ENCODE measurements around the gene YPEL2. TPM values are rescaled to one million over a fixed set of nuclear protein-coding genes. Genes with fewer than 3 reads are reported as not detected.

The YPEL2 gene
- total and polyA plus RNA-seq, 2 of the 13 experiments (the other 11 are each of a cell fraction or from before 2014, with no cell fraction given), result 8.5 to 21.1 TPM

GRCh38 chr17:59311051-59311468 lies 20.4 kb upstream of the YPEL2 start (continued):
- no peak for TF ChIP-seq ZFP91 (CRISPR knock-in tag; IDR thresholded peaks at IDR 0.05; ENCODE audit: borderline replicate concordance)
- no peak for TF ChIP-seq ZNF512 (CRISPR knock-in tag; IDR thresholded peaks at IDR 0.05)
- no peak for TF ChIP-seq ZNF547 (CRISPR knock-in tag; IDR thresholded peaks at IDR 0.05)
- no peak for TF ChIP-seq MXD3 (CRISPR knock-in tag; IDR thresholded peaks at IDR 0.05)
- no peak for TF ChIP-seq CSRNP1 (CRISPR knock-in tag; IDR thresholded peaks at IDR 0.05)
- TF ChIP-seq TAF15 (IDR thresholded peaks at IDR 0.05; ENCODE audit: low read depth, low read length, poor library complexity, severe bottlenecking), result no peak
- no peak for TF ChIP-seq GABPA (IDR thresholded peaks at IDR 0.05; ENCODE audit: low read depth, low read length)
- TF ChIP-seq GABPA (CRISPR knock-in tag; IDR thresholded peaks at IDR 0.05; ENCODE audit: low read depth), result no peak
- no peak for TF ChIP-seq SOX6 (IDR thresholded peaks at IDR 0.05)
- 0 out of 2 replicates have a peak, but pooled peaks have one; percentile 16 for TF ChIP-seq SOX6 (CRISPR knock-in tag; IDR thresholded peaks at IDR 0.05)
- TF ChIP-seq IRF9 (CRISPR knock-in tag; IDR thresholded peaks at IDR 0.05; ENCODE audit: borderline replicate concordance), result no peak
- TF ChIP-seq ZNF101 (CRISPR knock-in tag; IDR thresholded peaks at IDR 0.05; ENCODE audit: borderline replicate concordance, low read depth), result 0 out of 2 replicates have a peak, but pooled peaks have one; percentile 34
- TF ChIP-seq POLR2AphosphoS5 (IDR thresholded peaks at IDR 0.05; ENCODE audit: low read depth, low read length), result no peak
- no peak for TF ChIP-seq ZNF317 (CRISPR knock-in tag; IDR thresholded peaks at IDR 0.05)
- no peak for TF ChIP-seq ZFX (CRISPR knock-in tag; IDR thresholded peaks at IDR 0.05; ENCODE audit: low read depth)
- no peak for TF ChIP-seq GMEB1 (CRISPR knock-in tag; IDR thresholded peaks at IDR 0.05; ENCODE audit: borderline replicate concordance)
- TF ChIP-seq PAXIP1 (CRISPR knock-in tag; conservative IDR thresholded peaks at IDR 0.05), result peak; percentile 37; the same call in 1 of the 2 replicates
